ENCODE data around the gene FAF1. TPM values are rescaled to one million over a fixed set of nuclear protein-coding genes. Genes with fewer than 3 reads are reported as not detected.

The FAF1 gene
- total and polyA plus RNA-seq, 2 donors (not counting 3 experiments of a cell fraction or from before 2014, with no cell fraction given), result 9.0 to 57.6 TPM

- Histone ChIP-seq H3K4me2 (ENCODE audit: insufficient read depth, low read length) (no peak overlapping the region), H3K27ac (ENCODE audit: insufficient read depth, low read depth, low read length) (no peak overlapping the region), H3K4me1 (ENCODE audit: control insufficient read depth, extremely low read depth, insufficient read depth, low read length) (no peaks in the 10 kb centered on the region), H3K9me3 (replicated peaks; ENCODE audit: control insufficient read depth, insufficient read depth, low read length) (no peaks in the 10 kb centered on the region), H3K9ac (replicated peaks; ENCODE audit: extremely low read depth, insufficient read depth, low read length) (no peak overlapping the region), H3K79me2 (ENCODE audit: control insufficient read depth, insufficient read depth, low read length) (no peaks in the 10 kb centered on the region), H4K20me1 (replicated peaks; ENCODE audit: control insufficient read depth, extremely low read depth, insufficient read depth, low read length) (no peaks in the 10 kb centered on the region), H3K27me3 (ENCODE audit: control insufficient read depth in 2 of 2, insufficient read depth in 2 of 2, low read length in 2 of 2) (no peaks in the 10 kb centered on the region), H3K4me3 (replicated peaks in 1 of 3; ENCODE audit: insufficient read depth in 1 of 3, low read depth in 1 of 3, low read length in 3 of 3) (no peak overlapping the region), H3K9me1 (replicated peaks; ENCODE audit: control insufficient read depth, extremely low read depth, insufficient read depth, low read length) (no peaks in the 10 kb centered on the region), H2AFZ (ENCODE audit: low read depth, low read length) (no peak overlapping the region), H3K36me3 (ENCODE audit: control insufficient read depth in 2 of 2, extremely low read depth in 1 of 2, insufficient read depth in 2 of 2, low read length in 2 of 2) (no peaks in the 10 kb centered on the region)
- DNase-seq (ENCODE audit: low read depth, low spot score) (no peak), FAIRE-seq (no peak)
- ChIA-PET CTCF (no interaction called here), POLR2A (no interaction called here)
- dilution Hi-C loops (cut with MboI; ENCODE audit: extremely low pct_ligation_motif_present, low sequenced_read_pairs), result no loop called here
- no TSS peak for BruUV-seq (replicated peaks)
- intact Hi-C loops (cut with micrococcal nuclease), result no loop called here
- TF ChIP-seq POLR2A (IDR thresholded peaks at IDR 0.05; ENCODE audit: low read depth, low read length), result no peak
- TF ChIP-seq GATA2 (IDR thresholded peaks at IDR 0.05; ENCODE audit: insufficient read depth, insufficient read length, low read depth, low read length), result no peak
These were observed 452.0 kb downstream of the FAF1 start for GRCh38 chr1:50508040-50508586.

GRCh38 chr1:50505427-50505826 is 454.6 kb downstream of the FAF1 start:
- no peak overlapping the region for H3K27ac ChIP-seq (ENCODE audit: insufficient read depth, low read depth, low read length)
- intact Hi-C loops (cut with micrococcal nuclease) (no loop called here), dilution Hi-C loops (cut with MboI; ENCODE audit: extremely low pct_ligation_motif_present, low sequenced_read_pairs) (no loop called here)
- no peaks in the 10 kb centered on the region for H3K9me1 ChIP-seq (replicated peaks; ENCODE audit: control insufficient read depth, extremely low read depth, insufficient read depth, low read length)
- H3K27me3 ChIP-seq (ENCODE audit: control insufficient read depth in 2 of 2, insufficient read depth in 2 of 2, low read length in 2 of 2), result no peaks in the 10 kb centered on the region
- no peaks in the 10 kb centered on the region for H3K79me2 ChIP-seq (ENCODE audit: control insufficient read depth, insufficient read depth, low read length)
- H3K4me2 ChIP-seq (ENCODE audit: insufficient read depth, low read length), result no peak overlapping the region
- no TSS peak for BruUV-seq (replicated peaks)
- no peak overlapping the region for H3K9ac ChIP-seq (replicated peaks; ENCODE audit: extremely low read depth, insufficient read depth, low read length)
- CTCF ChIA-PET, result no interaction called here
- TF ChIP-seq CTCF (IDR thresholded peaks at IDR 0.05; ENCODE audit: extremely low read depth in 1 of 2, insufficient read depth in 1 of 2, low read depth in 1 of 2, low read length in 2 of 2), result no peak
- TF ChIP-seq POLR2A (IDR thresholded peaks at IDR 0.05; ENCODE audit: low read depth, low read length), result no peak
- FAIRE-seq (no peak), DNase-seq (ENCODE audit: low read depth, low spot score) (no peak)
- H3K9me3 ChIP-seq (replicated peaks; ENCODE audit: control insufficient read depth, insufficient read depth, low read length), result no peaks in the 10 kb centered on the region
- no peaks in the 10 kb centered on the region for H4K20me1 ChIP-seq (replicated peaks; ENCODE audit: control insufficient read depth, extremely low read depth, insufficient read depth, low read length)
- no peaks in the 10 kb centered on the region for H3K36me3 ChIP-seq (ENCODE audit: control insufficient read depth in 2 of 2, extremely low read depth in 1 of 2, insufficient read depth in 2 of 2, low read length in 2 of 2)
- POLR2A ChIA-PET, result no interaction called here
- H2AFZ ChIP-seq (ENCODE audit: low read depth, low read length), result no peak overlapping the region
- no peaks in the 10 kb centered on the region for H3K4me1 ChIP-seq (ENCODE audit: control insufficient read depth, extremely low read depth, insufficient read depth, low read length)
- H3K4me3 ChIP-seq (replicated peaks in 1 of 3; ENCODE audit: insufficient read depth in 1 of 3, low read depth in 1 of 3, low read length in 3 of 3), result no peak overlapping the region
